NCI-H2196 (cell line): ENCODE data around the gene GRK3.
A peak's percentile ranks its signal among the peaks of the same experiment; 100 is the strongest.

ENCODE experiments used
- DNase-seq: peaks from one replicate; lab custom pipeline; 2025; ENCODE audit not compliant: unreplicated experiment; lab: John Stamatoyannopoulos, UW

Gene GRK3

GRCh38 chr22:25656724-25657123 is 92.2 kb downstream of the GRK3 start:
- DNase-seq: no peak

DNA sequence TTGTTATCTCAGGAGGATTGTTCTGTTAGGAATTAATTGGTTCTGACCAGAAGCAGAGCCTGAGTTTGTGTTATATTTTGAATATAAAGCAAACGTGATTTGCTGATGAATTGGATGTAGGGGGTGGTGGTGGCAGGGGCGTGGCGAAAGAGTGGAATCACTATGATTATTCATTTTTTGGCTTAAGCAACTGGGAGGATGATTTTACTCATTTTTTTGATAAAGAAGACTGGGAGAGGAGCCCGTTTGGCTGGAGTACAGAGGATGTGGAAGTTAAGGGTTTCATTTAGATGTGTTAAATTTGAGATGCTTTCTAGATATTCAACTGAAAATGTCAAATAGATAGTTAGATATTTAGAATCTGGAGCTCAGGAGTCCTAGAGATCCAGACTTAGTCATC is 94.2 kb downstream of the GRK3 start:
- no peak for DNase-seq

GRCh38 chr22:25659413-25659812 is 94.9 kb downstream of the GRK3 start:
- no peak for DNase-seq

GRCh38 chr22:25660336-25660735 is 95.9 kb downstream of the GRK3 start:
- DNase-seq: no peak

GRCh38 chr22:25661073-25661472 is 96.6 kb downstream of the GRK3 start:
- peak; percentile 6 for DNase-seq

DNA sequence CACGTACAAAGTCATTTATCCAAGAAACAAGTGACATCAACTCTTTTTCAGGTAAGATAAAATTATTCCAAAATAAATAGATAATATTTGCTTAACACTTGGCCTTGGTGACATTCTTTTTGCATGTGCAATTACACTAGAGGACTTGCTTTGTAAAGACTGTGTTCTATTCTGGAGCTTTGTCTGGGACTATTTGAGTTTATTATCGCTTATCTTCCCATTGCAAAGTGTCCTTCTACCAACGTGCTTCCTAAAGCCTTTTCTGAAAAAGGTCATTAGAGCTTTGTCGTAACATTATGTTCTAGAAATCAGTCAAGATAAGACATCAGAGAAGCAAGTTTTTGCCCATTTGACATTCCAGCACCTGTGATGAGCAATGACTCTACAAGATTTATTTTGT is 99.2 kb downstream of the GRK3 start:
- DNase-seq: no peak

GRCh38 chr22:25666308-25666707 is 101.8 kb downstream of the GRK3 start:
- DNase-seq: no peak

GRCh38 chr22:25668437-25668836 is 104.0 kb downstream of the GRK3 start:
- no peak for DNase-seq

DNA sequence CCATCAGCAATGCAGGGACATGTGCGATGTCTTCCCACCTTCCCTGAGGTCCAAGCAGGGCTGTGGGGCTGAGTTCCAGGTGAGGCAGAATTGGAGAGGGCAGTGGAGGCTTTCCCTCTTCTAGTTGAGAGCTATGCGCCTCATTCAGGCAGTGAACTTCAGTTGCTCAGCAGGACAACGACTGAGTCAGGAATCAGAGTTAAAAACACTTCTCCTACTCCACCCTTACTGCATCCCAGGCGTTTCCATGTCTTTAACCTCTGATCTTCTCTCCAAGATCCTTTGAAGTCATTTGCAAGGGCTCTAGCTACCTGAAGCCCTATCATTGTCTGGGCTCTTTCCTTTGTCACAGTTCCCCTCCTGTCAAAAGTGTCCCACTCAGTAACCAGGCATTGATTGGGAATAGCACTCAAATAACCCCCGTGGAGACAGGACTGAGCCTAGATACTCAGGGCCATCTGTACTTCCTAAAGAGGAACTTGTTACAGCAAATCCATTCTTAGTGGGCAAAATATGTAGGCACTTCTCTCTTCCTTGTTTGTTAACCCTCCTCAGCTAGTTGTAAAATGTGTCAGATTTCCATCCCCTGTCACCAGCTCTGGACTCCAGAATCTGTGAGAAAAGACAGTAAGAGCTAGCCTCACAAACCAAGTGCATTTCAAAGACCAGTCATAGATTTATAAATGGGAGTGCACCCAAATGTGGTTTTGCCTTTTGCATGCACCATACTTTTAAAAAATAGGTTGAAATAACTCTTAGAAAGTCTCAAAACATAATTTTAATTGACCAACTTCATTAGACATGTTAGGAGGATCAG is 105.0 kb downstream of the GRK3 start:
- DNase-seq: no peak

DNA sequence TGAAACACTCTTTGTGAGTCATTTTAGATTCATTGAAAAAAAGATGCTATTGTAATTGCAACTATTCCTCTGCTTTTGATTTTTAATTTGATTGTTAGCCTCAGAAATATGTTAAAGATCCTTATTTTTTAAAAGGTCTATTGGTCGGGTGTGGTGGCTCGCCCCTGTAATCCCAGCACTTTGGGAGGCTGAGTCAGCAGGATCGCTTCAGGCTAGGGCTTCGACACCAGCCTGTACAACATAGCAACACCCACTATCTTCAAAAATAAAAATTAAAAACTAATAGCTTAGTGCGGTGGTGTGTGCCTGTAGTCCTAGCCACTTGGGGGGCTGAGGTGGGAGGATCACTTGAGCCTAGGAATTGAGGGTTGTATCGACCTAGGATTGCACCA is 105.6 kb downstream of the GRK3 start:
- no peak for DNase-seq

DNA sequence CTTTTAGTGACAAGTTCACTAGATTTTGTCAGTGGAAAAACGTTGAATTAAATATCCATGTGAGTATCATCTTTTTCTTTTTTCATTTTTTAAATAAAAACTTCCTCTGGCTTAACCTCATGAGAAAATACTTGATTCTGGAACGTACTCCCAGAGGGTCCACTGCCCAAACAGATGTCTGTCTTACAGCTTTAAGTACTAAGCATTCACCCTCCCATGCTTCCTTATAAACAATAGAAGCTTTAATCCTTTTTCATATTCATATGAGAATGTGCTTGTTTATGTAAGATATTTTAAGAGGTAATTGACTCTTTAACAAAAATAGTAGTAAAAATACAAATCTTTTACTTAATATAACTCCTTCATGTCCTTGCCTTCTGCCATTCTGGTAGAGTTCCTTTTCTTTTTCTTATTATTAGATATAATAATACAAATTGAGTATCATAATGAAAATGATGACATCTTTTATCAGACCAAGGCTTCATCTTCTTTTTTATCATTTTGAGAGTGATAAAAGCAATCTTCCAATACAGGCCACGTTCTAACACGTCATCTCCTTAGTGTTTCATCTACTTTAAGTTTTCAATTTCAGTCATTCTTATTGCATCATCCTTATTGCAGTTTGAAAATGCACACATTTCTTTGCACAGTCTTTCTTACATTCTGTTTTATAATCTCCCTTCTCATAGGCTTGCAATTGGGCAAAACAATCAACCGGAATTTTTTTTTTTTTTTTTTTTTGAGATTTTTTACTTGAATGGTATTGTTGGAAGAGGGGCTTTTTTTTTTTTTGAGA is 108.0 kb downstream of the GRK3 start:
- DNase-seq: no peak

DNA sequence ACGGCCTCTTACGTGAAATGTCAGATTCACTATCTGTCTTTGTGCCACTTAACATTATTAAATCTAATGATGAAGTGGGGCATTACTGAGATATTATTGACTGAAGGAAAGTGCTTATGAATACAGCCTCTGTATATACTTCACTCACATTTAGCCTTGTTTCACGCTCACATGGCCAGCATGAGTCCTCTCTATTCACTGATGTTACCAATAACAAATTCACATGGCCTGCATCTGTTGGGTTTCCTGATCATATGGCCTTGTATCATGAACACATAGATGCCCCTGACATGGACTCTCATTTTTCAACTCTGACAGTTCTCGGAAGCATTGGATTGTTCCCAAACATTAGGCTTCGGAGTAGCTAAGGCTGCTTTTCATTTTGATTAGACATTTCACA is 109.2 kb downstream of the GRK3 start:
- no peak for DNase-seq

DNA sequence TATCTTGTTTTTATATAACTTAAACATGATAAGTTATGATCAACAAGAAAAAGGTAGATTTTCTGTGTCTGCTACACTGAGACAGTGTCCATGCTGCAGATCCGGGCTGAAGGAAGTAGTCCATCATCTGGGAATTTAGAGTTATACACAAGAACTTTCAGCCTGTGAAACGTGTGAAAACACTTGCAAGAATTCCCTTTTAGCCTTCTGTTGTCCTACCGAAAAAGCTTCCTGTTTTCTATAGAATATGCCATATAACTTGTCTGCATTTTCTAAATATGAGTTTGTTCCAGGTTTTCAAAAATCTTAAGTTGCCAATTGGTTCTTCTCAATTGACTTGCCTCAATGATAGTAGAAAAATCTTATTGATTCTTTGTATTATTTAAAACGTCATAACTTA is 113.2 kb downstream of the GRK3 start:
- DNase-seq: no peak

GRCh38 chr22:25680051-25680450 is 115.6 kb downstream of the GRK3 start:
- DNase-seq: no peak

- no peak for DNase-seq
Observed at GRCh38 chr22:25680956-25681355, 116.5 kb downstream of the GRK3 start.

DNA sequence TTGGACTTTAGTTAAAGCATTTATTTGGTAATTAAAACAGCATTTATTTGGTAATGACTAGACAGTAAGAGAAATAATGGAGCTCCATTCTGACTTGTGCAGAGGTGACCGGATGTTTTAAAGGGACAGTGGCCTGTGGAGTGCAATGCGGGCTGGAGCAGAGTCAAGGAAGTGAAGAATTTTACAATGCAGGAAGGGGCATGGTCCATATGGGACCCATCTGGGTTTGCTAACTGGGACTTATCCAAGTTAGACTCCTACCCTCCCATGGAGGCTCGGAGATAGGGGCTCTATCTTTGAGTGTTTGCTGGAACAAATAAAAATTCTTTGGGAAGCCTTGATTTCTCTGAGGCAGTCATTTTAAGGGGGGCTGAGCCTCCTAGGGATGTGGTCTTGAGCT is 117.6 kb downstream of the GRK3 start:
- no peak for DNase-seq

DNA sequence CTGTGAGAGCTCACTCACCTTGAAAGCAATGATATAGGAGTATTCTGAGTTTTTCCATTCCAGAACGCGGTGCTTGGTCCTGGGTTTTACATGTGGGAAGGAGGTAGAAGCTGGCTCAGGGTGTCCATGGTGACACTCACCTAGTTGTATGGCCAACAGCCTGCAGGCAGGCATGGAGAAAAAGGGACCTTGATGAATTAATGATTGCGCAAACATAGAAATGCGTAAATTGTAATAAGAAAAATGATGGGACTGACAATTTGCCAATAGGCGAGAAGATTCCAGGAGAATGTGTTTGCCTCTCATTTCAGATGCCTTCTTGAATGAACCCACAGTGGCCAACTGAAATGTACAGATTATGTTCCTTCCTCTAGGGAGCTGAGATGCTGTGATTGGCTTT is 124.2 kb downstream of the GRK3 start:
- DNase-seq: no peak

DNA sequence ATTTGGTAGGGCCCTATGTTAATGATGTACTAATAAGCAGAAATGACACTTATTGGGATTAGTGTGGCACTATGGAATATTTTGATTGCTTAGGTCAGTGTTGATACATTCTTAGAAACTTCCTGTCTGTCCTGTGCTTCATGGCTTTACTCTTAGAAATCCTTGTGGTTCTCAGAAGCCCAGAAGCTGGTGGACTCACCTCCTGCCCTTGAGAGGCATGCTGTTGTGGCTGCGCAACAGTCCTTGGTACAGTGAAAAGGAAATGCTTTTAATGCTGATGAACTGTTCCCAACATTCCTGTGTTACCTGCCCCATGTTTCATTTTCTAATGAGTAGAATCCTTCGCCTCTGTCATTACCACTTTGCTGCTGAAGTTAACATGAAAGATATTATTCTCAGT is 125.2 kb downstream of the GRK3 start:
- no peak for DNase-seq

GRCh38 chr22:25690798-25691197 is 126.3 kb downstream of the GRK3 start:
- DNase-seq: no peak

- no peak for DNase-seq
Observed at GRCh38 chr22:25692397-25693267, 128.2 kb downstream of the GRK3 start.

- no peak for DNase-seq
Observed at GRCh38 chr22:25693268-25693565, 128.7 kb downstream of the GRK3 start.
